Testis (tissue), 3 donors: Measurements from ENCODE around the gene ELANE. TPM values are rescaled to one million over a fixed set of nuclear protein-coding genes. Genes with fewer than 3 reads are reported as not detected.

Experiments used
- DNase-seq: peaks from one replicate; pipeline ENCODE4 v3.0.0-alpha.2; 2019
- H3K27ac ChIP-seq, 2 donors: fragments of 200-600 bp; sonication (generic); one replicate each; pipeline ENCODE4 v1.5.1; 2019
- H3K27me3 ChIP-seq: fragments of 200-600 bp; sonication (generic); one replicate; pipeline ENCODE4 v1.5.1; 2019
- H3K36me3 ChIP-seq: fragments of 200-600 bp; sonication (generic); one replicate; pipeline ENCODE4 v1.5.1; 2017; ENCODE audit warnings: low read depth; ENCODE audit errors: missing control alignments
- H3K4me1 ChIP-seq: fragments of 200-600 bp; sonication (generic); one replicate; pipeline ENCODE4 v1.5.1; 2019
- H3K4me3 ChIP-seq, 2 donors: fragments of 200-600 bp; sonication (generic); one replicate each; pipeline ENCODE4 v1.5.1; 2017 to 2019
- H3K9me3 ChIP-seq: fragments of 200-600 bp; sonication (generic); one replicate; pipeline ENCODE4 v1.5.1; 2017
- POLR2A ChIP-seq: fragments of 450-650 bp; IDR thresholded peaks from one replicate; pipeline ENCODE4 v1.6.1; 2017; ENCODE audit warnings: antibody characterized with exemption, mild to moderate bottlenecking, moderate library complexity
- WGBS, 2 donors: methylation state at CpG; one replicate each; pipeline ENCODE4 v1.1.5; 2018; 5-methylcytosine and 5-hydroxymethylcytosine counted together
- intact Hi-C: fragments of 100-400 bp; cut with DNase I; formaldehyde crosslinking; loops from one replicate; pipeline ENCODE4 v1.15.1; 2023; ENCODE audit warnings: low total_unique reads
- polyA plus RNA-seq: library from polyadenylated mRNA; stranded (reverse); fragments of 350-450 nt; fragmentation: Illumina TruSeq; extraction: RNeasy Lipid Tissue Mini Kit (QIAGEN cat#74804); gene quantifications from one replicate; pipeline ENCODE4 v1.2.3, GENCODE V29; 2014; ENCODE audit warnings: low read depth, low replicate concordance; ENCODE audit not compliant: insufficient read depth
- total RNA-seq, 2 donors: library from RNA; depleted of rRNA; stranded (reverse); fragments of >200 nt; gene quantifications; one replicate each; pipeline ENCODE4 v1.2.3, GENCODE V29; 2016
- TF ChIP-seq, protein P1 (sequence below), 3 experiments: fragments of 450-650 bp in 2 of 3; fragments of 200-600 bp in 1 of 3; sonication (generic) in 1 of 3; IDR thresholded peaks; one replicate each; pipeline ENCODE4 v1.5.1; 2016 to 2019; ENCODE audit warnings: antibody characterized with exemption in 3 of 3, mild to moderate bottlenecking in 2 of 3, moderate library complexity in 1 of 3

Gene ELANE
- total and polyA plus RNA-seq, 3 donors from 2014 or later: 0.50 to 0.74 TPM; not detected in 1

GRCh38 chr19:868458-869244 is 16.5 kb downstream of the ELANE start:
- TF ChIP-seq, protein P1, sequence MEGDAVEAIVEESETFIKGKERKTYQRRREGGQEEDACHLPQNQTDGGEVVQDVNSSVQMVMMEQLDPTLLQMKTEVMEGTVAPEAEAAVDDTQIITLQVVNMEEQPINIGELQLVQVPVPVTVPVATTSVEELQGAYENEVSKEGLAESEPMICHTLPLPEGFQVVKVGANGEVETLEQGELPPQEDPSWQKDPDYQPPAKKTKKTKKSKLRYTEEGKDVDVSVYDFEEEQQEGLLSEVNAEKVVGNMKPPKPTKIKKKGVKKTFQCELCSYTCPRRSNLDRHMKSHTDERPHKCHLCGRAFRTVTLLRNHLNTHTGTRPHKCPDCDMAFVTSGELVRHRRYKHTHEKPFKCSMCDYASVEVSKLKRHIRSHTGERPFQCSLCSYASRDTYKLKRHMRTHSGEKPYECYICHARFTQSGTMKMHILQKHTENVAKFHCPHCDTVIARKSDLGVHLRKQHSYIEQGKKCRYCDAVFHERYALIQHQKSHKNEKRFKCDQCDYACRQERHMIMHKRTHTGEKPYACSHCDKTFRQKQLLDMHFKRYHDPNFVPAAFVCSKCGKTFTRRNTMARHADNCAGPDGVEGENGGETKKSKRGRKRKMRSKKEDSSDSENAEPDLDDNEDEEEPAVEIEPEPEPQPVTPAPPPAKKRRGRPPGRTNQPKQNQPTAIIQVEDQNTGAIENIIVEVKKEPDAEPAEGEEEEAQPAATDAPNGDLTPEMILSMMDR (IDR thresholded peaks at IDR 0.05): no peak
- TF ChIP-seq POLR2A: no peak
- Histone ChIP-seq H3K27ac (peak overlapping the region; percentile 68 to 86), H3K9me3 (no peaks in the 10 kb centered on the region), H3K4me1 (peaks cover 17% of the 10 kb centered on the region), H3K36me3 (no peaks in the 10 kb centered on the region), H3K27me3 (no peaks in the 10 kb centered on the region), H3K4me3 (no peak overlapping the region)
- 89 to 95% methylated on average over 30 to 34 of the region's 34 CpGs for WGBS, 2 donors
- intact Hi-C loops: no loop called here
- DNase-seq: no peak

- H3K4me1 ChIP-seq: peaks cover 17% of the 10 kb centered on the region
- TF ChIP-seq, protein P1 (IDR thresholded peaks at IDR 0.05): no peak
- TF ChIP-seq POLR2A: no peak
- intact Hi-C loops: no loop called here
- no peaks in the 10 kb centered on the region for H3K9me3 ChIP-seq
- H3K36me3 ChIP-seq: no peaks in the 10 kb centered on the region
- H3K4me3 ChIP-seq: no peak overlapping the region
- DNase-seq: peak; percentile 82
- H3K27ac ChIP-seq: peak overlapping the region; percentile 68 to 86
- 52 to 59% methylated on average over 18 to 29 of the region's 29 CpGs for WGBS, 2 donors
- H3K27me3 ChIP-seq: no peaks in the 10 kb centered on the region
Observed at GRCh38 chr19:869245-870177, 17.4 kb downstream of the ELANE start.

DNA sequence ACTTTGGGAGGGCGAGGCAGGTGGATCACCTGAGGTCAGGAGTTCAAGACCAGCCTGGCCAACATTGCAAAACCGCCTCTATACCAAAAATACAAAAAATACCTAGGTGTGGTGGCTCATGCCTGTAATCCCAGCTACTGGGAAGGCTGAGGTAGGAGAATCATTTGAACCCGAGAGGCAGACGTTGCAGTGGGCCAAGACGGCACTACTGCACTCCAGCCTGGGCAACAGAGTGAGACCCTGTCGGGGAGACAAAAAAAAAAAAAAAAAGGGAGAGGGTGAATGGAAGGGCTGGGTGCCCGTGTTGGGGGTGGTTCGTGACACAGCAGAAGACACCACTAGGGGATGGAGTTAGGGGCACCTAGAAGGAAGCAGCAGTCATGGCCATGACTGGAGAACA is 18.2 kb downstream of the ELANE start:
- Histone ChIP-seq H3K27ac (peak overlapping the region; percentile 68 to 86), H3K36me3 (no peaks in the 10 kb centered on the region), H3K4me1 (peaks cover 17% of the 10 kb centered on the region), H3K4me3 (no peak overlapping the region), H3K9me3 (no peaks in the 10 kb centered on the region), H3K27me3 (no peaks in the 10 kb centered on the region)
- no peak for DNase-seq
- WGBS, 2 donors: 83 to 89% methylated on average over 7 to 8 of the region's 8 CpGs
- no peak for TF ChIP-seq POLR2A
- TF ChIP-seq, protein P1 (IDR thresholded peaks at IDR 0.05): no peak
- intact Hi-C loops: no loop called here

GRCh38 chr19:870963-871401 is 18.9 kb downstream of the ELANE start:
- intact Hi-C loops: no loop called here
- H3K27ac ChIP-seq: peak overlapping the region in 1 of 2 donors; percentile 14
- no peak for DNase-seq
- TF ChIP-seq, protein P1 (IDR thresholded peaks at IDR 0.05): no peak
- TF ChIP-seq POLR2A: no peak
- H3K9me3 ChIP-seq: no peaks in the 10 kb centered on the region
- 67 to 72% methylated on average over 14 to 28 of the region's 28 CpGs for WGBS, 2 donors
- H3K36me3 ChIP-seq: no peaks in the 10 kb centered on the region
- H3K4me3 ChIP-seq: no peak overlapping the region
- peaks cover 17% of the 10 kb centered on the region for H3K4me1 ChIP-seq
- no peaks in the 10 kb centered on the region for H3K27me3 ChIP-seq
